K562 (cell line): Measurements from ENCODE around the gene CPNE1. TPM values are rescaled to one million over a fixed set of nuclear protein-coding genes. Genes with fewer than 3 reads are reported as not detected.
A peak's percentile ranks its signal among the peaks of the same experiment; 100 is the strongest.

Source experiments
- MAFG ChIP-seq: fragments of 450-650 bp; conservative IDR thresholded peaks from 2 replicates; pipeline ENCODE4 v1.6.1; 2016; ENCODE audit warnings: missing genetic modification characterization, missing compliant biosample characterization
- MTA2 ChIP-seq: fragments of 450-650 bp; IDR thresholded peaks from 2 replicates; pipeline ENCODE4 v1.6.1; 2016; ENCODE audit warnings: low read depth
- NCOA4 ChIP-seq: fragments of 450-650 bp; IDR thresholded peaks from 2 replicates; pipeline ENCODE4 v1.6.1; 2018; ENCODE audit warnings: mild to moderate bottlenecking; ENCODE audit not compliant: partially characterized antibody
- NR3C1 ChIP-seq: sonication (generic); formaldehyde crosslinking; IDR thresholded peaks from 2 replicates; pipeline ENCODE4 v1.8.1; 2022; ENCODE audit warnings: missing genetic modification reagents
- PHTF2 ChIP-seq: fragments of 250-450 bp; sonication (Bioruptor Pico); IDR thresholded peaks from 2 replicates; pipeline ENCODE4 v1.5.0; 2021; ENCODE audit warnings: mild to moderate bottlenecking
- SAFB2 ChIP-seq: fragments of 200-400 bp; formaldehyde crosslinking; IDR thresholded peaks from 2 replicates; pipeline ENCODE4 v1.6.1; 2018; ENCODE audit warnings: borderline replicate concordance, low read length, low read depth, moderate library complexity; ENCODE audit not compliant: severe bottlenecking
- SLC30A9 ChIP-seq: fragments of 250-450 bp; sonication (Bioruptor Pico); IDR thresholded peaks from 2 replicates; pipeline ENCODE4 v1.8.0; 2022; ENCODE audit warnings: mild to moderate bottlenecking, moderate library complexity
- TEAD4 ChIP-seq, 2 experiments: sonication (generic) in 1 of 2; formaldehyde crosslinking in 1 of 2; IDR thresholded peaks; 2 replicates each; pipeline versions ENCODE4 v1.6.1 to v1.8.0; 2012 to 2022; ENCODE audit warnings: borderline replicate concordance in 1 of 2, inconsistent platforms in 1 of 2, low read length in 1 of 2, mild to moderate bottlenecking in 1 of 2, missing genetic modification reagents in 1 of 2
- ZNF124 ChIP-seq: sonication (generic); formaldehyde crosslinking; IDR thresholded peaks from 2 replicates; pipeline ENCODE4 v1.8.1; 2022; ENCODE audit warnings: missing genetic modification reagents
- polyA plus RNA-seq, 8 experiments: library from polyadenylated mRNA; depleted of rRNA in 4 of 8; stranded (reverse) in 5 of 8; unstranded in 3 of 8; fragments of >200 nt; fragmentation: Nextera tagmentation in 2 of 8; fragmentation: Illumina TruSeq in 1 of 8; extraction: Ambion mirVana in 2 of 8; extraction: Trizol in 1 of 8; gene quantifications; 2 replicates each; pipeline versions ENCODE4 v1.2.1 to v1.2.3, GENCODE V29; 2011 to 2014; ENCODE audit warnings: inconsistent platforms in 1 of 8, missing spikeins in 1 of 8
- total RNA-seq, 7 experiments: library from RNA; depleted of rRNA in 6 of 7; stranded (reverse); fragments of >200 nt in 6 of 7; fragmentation: Illumina TruSeq in 2 of 7; extraction: Trizol in 2 of 7; gene quantifications; 2 replicates each; pipeline versions ENCODE4 v1.2.1 to v1.2.3, GENCODE V29; 2011 to 2021; ENCODE audit warnings: low replicate concordance in 1 of 7
- TF ChIP-seq, protein P1 (sequence below), 2 experiments: fragments of 450-650 bp in 1 of 2; sonication (generic) in 1 of 2; formaldehyde crosslinking in 1 of 2; IDR thresholded peaks; 2 replicates each; pipeline versions ENCODE4 v1.7.1 to v1.9.0; 2016 to 2022; ENCODE audit warnings: inconsistent platforms in 1 of 2, mild to moderate bottlenecking in 1 of 2, missing genetic modification reagents in 1 of 2
- TF ChIP-seq, protein P2 (sequence below): sonication (generic); formaldehyde crosslinking; IDR thresholded peaks from 2 replicates; pipeline ENCODE4 v1.8.0; 2023; ENCODE audit warnings: mild to moderate bottlenecking, missing genetic modification reagents
- TF ChIP-seq, protein P3 (sequence below): fragments of 450-650 bp; formaldehyde crosslinking; IDR thresholded peaks from 2 replicates; pipeline ENCODE4 v1.4.0; 2020; ENCODE audit warnings: mild to moderate bottlenecking

CPNE1 gene
- total and polyA plus RNA-seq, 9 of the 15 experiments (the other 6 are each of a cell fraction or from before 2014, with no cell fraction given), result 42.1 to 102 (median 56.0) TPM

DNA sequence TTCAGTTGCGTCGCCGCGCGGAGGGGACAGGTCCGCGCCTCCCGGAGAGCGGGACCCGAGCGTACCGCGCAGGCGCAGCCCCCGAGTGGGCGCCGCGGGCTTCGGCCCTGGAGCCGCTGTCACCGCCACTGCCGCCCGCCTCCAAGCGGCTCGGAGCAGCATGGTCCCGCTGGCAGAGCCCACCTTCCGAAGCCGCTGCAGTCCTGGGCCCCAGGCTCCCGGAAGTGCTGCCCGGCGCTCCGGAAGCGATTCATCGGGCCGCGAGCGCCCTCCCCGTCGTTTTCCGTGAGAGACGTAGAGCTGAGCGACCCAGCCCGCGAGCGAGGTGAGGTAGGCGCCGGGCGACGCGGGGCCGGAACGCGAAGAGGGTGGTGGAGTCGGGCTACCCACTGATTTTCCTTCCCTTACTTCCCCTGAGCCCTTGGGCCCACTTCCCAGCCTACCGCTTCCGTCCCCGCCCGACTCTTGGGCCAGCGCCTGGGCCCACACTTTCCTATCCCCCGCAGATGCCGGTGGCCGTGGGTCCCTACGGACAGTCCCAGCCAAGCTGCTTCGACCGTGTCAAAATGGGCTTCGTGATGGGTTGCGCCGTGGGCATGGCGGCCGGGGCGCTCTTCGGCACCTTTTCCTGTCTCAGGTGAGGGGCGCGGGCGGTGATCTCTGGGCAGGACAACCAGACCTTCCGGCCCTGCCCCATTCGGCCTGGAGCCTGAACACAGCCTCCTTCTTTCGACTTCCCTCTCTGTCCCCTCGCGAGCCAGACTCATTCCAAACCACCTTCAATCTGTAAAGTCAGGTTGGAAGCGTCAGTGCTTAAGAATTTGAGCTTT is 34.6 kb upstream of the CPNE1 start, which contains the start of the genes NFS1 and ROMO1 (continued):
- TF ChIP-seq, protein P1, sequence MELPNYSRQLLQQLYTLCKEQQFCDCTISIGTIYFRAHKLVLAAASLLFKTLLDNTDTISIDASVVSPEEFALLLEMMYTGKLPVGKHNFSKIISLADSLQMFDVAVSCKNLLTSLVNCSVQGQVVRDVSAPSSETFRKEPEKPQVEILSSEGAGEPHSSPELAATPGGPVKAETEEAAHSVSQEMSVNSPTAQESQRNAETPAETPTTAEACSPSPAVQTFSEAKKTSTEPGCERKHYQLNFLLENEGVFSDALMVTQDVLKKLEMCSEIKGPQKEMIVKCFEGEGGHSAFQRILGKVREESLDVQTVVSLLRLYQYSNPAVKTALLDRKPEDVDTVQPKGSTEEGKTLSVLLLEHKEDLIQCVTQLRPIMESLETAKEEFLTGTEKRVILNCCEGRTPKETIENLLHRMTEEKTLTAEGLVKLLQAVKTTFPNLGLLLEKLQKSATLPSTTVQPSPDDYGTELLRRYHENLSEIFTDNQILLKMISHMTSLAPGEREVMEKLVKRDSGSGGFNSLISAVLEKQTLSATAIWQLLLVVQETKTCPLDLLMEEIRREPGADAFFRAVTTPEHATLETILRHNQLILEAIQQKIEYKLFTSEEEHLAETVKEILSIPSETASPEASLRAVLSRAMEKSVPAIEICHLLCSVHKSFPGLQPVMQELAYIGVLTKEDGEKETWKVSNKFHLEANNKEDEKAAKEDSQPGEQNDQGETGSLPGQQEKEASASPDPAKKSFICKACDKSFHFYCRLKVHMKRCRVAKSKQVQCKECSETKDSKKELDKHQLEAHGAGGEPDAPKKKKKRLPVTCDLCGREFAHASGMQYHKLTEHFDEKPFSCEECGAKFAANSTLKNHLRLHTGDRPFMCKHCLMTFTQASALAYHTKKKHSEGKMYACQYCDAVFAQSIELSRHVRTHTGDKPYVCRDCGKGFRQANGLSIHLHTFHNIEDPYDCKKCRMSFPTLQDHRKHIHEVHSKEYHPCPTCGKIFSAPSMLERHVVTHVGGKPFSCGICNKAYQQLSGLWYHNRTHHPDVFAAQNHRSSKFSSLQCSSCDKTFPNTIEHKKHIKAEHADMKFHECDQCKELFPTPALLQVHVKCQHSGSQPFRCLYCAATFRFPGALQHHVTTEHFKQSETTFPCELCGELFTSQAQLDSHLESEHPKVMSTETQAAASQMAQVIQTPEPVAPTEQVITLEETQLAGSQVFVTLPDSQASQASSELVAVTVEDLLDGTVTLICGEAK (IDR thresholded peaks at IDR 0.05), result peak; percentile 99
- TF ChIP-seq, protein P1 (CRISPR knock-in tag; IDR thresholded peaks at IDR 0.05), result no peak
- TF ChIP-seq, protein P2, sequence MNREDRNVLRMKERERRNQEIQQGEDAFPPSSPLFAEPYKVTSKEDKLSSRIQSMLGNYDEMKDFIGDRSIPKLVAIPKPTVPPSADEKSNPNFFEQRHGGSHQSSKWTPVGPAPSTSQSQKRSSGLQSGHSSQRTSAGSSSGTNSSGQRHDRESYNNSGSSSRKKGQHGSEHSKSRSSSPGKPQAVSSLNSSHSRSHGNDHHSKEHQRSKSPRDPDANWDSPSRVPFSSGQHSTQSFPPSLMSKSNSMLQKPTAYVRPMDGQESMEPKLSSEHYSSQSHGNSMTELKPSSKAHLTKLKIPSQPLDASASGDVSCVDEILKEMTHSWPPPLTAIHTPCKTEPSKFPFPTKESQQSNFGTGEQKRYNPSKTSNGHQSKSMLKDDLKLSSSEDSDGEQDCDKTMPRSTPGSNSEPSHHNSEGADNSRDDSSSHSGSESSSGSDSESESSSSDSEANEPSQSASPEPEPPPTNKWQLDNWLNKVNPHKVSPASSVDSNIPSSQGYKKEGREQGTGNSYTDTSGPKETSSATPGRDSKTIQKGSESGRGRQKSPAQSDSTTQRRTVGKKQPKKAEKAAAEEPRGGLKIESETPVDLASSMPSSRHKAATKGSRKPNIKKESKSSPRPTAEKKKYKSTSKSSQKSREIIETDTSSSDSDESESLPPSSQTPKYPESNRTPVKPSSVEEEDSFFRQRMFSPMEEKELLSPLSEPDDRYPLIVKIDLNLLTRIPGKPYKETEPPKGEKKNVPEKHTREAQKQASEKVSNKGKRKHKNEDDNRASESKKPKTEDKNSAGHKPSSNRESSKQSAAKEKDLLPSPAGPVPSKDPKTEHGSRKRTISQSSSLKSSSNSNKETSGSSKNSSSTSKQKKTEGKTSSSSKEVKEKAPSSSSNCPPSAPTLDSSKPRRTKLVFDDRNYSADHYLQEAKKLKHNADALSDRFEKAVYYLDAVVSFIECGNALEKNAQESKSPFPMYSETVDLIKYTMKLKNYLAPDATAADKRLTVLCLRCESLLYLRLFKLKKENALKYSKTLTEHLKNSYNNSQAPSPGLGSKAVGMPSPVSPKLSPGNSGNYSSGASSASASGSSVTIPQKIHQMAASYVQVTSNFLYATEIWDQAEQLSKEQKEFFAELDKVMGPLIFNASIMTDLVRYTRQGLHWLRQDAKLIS (CRISPR knock-in tag), result no peak; the same call in 1 of the 2 replicates
- no peak for TF ChIP-seq NCOA4
- TF ChIP-seq SLC30A9 (CRISPR knock-in tag), result no peak
- TF ChIP-seq TEAD4 (IDR thresholded peaks at IDR 0.05; ENCODE audit: low read length), result no peak
- no peak for TF ChIP-seq TEAD4 (CRISPR knock-in tag; IDR thresholded peaks at IDR 0.05; ENCODE audit: borderline replicate concordance)
- no peak for TF ChIP-seq MAFG (tag)
- no peak for TF ChIP-seq SAFB2
- TF ChIP-seq NR3C1 (CRISPR knock-in tag), result no peak
- TF ChIP-seq, protein P3, sequence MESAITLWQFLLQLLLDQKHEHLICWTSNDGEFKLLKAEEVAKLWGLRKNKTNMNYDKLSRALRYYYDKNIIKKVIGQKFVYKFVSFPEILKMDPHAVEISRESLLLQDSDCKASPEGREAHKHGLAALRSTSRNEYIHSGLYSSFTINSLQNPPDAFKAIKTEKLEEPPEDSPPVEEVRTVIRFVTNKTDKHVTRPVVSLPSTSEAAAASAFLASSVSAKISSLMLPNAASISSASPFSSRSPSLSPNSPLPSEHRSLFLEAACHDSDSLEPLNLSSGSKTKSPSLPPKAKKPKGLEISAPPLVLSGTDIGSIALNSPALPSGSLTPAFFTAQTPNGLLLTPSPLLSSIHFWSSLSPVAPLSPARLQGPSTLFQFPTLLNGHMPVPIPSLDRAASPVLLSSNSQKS (CRISPR knock-in tag), result no peak
- TF ChIP-seq ZNF124 (CRISPR knock-in tag), result no peak
- TF ChIP-seq MTA2, result peak; percentile 71
- no peak for TF ChIP-seq PHTF2 (CRISPR knock-in tag)
